ENCODE data around the gene EI24. TPM values are rescaled to one million over a fixed set of nuclear protein-coding genes. Genes with fewer than 3 reads are reported as not detected.

The EI24 gene
- total and polyA plus RNA-seq, 2 experiments from 2014 or later, result 132 to 174 TPM

- H4K20me1 ChIP-seq (replicated peaks; ENCODE audit: insufficient read depth), result peaks cover 2% of the 10 kb centered on the region; the same call in 1 of the 2 replicates
- H3K27me3 ChIP-seq (ENCODE audit: insufficient read depth), result no peaks in the 10 kb centered on the region
- DNase-seq (ENCODE audit: low spot score) (no peak), ATAC-seq (no peak)
- H3K79me2 ChIP-seq (replicated peaks; ENCODE audit: insufficient read depth), result no peaks in the 10 kb centered on the region
- no peak overlapping the region for H3K4me3 ChIP-seq
- Mint-ChIP-seq H3K4me3 (no peak overlapping the region), H3K36me3 (ENCODE audit: low read depth) (peaks cover 39% of the 10 kb centered on the region), H3K4me1 (no peaks in the 10 kb centered on the region), H3K27me3 (ENCODE audit: insufficient read depth, low read depth, poor library complexity) (peaks cover 3% of the 10 kb centered on the region), H3K27ac (no peak overlapping the region), H3K9me3 (no peaks in the 10 kb centered on the region)
- H2AFZ ChIP-seq, result no peak overlapping the region
- no peaks in the 10 kb centered on the region for H3F3A ChIP-seq (replicated peaks; ENCODE audit: low read depth)
- H3K27ac ChIP-seq (ENCODE audit: low read depth), result no peak overlapping the region
- H3K4me2 ChIP-seq, result no peak overlapping the region
- no peaks in the 10 kb centered on the region for H3K9me2 ChIP-seq (ENCODE audit: insufficient read depth)
- H3K36me3 ChIP-seq (ENCODE audit: insufficient read depth), result peaks cover 30% of the 10 kb centered on the region
- no peaks in the 10 kb centered on the region for H3K4me1 ChIP-seq (ENCODE audit: insufficient read depth)
- no peak for TF ChIP-seq JUNB (IDR thresholded peaks at IDR 0.05; ENCODE audit: unreplicated experiment)
- no peak for TF ChIP-seq CREB1 (CRISPR knock-in tag; IDR thresholded peaks at IDR 0.05; ENCODE audit: low read depth)
- TF ChIP-seq, protein P1, sequence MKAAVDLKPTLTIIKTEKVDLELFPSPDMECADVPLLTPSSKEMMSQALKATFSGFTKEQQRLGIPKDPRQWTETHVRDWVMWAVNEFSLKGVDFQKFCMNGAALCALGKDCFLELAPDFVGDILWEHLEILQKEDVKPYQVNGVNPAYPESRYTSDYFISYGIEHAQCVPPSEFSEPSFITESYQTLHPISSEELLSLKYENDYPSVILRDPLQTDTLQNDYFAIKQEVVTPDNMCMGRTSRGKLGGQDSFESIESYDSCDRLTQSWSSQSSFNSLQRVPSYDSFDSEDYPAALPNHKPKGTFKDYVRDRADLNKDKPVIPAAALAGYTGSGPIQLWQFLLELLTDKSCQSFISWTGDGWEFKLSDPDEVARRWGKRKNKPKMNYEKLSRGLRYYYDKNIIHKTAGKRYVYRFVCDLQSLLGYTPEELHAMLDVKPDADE (IDR thresholded peaks at IDR 0.05), result no peak
- TF ChIP-seq ZNF114 (CRISPR knock-in tag; IDR thresholded peaks at IDR 0.05), result no peak
- TF ChIP-seq EZH2phosphoT487 (IDR thresholded peaks at IDR 0.05; ENCODE audit: unreplicated experiment), result no peak
- no peak for TF ChIP-seq ZNF331 (CRISPR knock-in tag; IDR thresholded peaks at IDR 0.05; ENCODE audit: low read depth)
- TF ChIP-seq, protein P2, sequence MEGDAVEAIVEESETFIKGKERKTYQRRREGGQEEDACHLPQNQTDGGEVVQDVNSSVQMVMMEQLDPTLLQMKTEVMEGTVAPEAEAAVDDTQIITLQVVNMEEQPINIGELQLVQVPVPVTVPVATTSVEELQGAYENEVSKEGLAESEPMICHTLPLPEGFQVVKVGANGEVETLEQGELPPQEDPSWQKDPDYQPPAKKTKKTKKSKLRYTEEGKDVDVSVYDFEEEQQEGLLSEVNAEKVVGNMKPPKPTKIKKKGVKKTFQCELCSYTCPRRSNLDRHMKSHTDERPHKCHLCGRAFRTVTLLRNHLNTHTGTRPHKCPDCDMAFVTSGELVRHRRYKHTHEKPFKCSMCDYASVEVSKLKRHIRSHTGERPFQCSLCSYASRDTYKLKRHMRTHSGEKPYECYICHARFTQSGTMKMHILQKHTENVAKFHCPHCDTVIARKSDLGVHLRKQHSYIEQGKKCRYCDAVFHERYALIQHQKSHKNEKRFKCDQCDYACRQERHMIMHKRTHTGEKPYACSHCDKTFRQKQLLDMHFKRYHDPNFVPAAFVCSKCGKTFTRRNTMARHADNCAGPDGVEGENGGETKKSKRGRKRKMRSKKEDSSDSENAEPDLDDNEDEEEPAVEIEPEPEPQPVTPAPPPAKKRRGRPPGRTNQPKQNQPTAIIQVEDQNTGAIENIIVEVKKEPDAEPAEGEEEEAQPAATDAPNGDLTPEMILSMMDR (conservative IDR thresholded peaks at IDR 0.05; ENCODE audit: low read depth in 2 of 2), result no peak
- no peak for TF ChIP-seq STAT1 (IDR thresholded peaks at IDR 0.05; ENCODE audit: unreplicated experiment)
These were observed 16.2 kb downstream of the EI24 start for GRCh38 chr11:125585487-125585886.

GRCh38 chr11:125586623-125587022 is 17.3 kb downstream of the EI24 start:
- Histone ChIP-seq H3K27ac (ENCODE audit: low read depth) (no peak overlapping the region), H2AFZ (no peak overlapping the region), H3K4me3 (no peak overlapping the region), H3F3A (replicated peaks; ENCODE audit: low read depth) (0 out of 2 replicates have a peak, but pooled peaks cover 2% of the 10 kb centered on the region), H3K79me2 (replicated peaks; ENCODE audit: insufficient read depth) (no peaks in the 10 kb centered on the region), H3K9me2 (ENCODE audit: insufficient read depth) (no peaks in the 10 kb centered on the region), H3K27me3 (ENCODE audit: insufficient read depth) (no peaks in the 10 kb centered on the region), H4K20me1 (replicated peaks; ENCODE audit: insufficient read depth) (no peaks in the 10 kb centered on the region; the same call in 1 of the 2 replicates), H3K4me1 (ENCODE audit: insufficient read depth) (0 out of 2 replicates have a peak, but pooled peaks cover 4% of the 10 kb centered on the region), H3K36me3 (ENCODE audit: insufficient read depth) (peaks cover 22% of the 10 kb centered on the region), H3K4me2 (no peak overlapping the region)
- Mint-ChIP-seq H3K9me3 (no peaks in the 10 kb centered on the region), H3K4me1 (peaks cover 3% of the 10 kb centered on the region; the same call in 1 of the 3 replicates), H3K27me3 (ENCODE audit: insufficient read depth, low read depth, poor library complexity) (no peaks in the 10 kb centered on the region), H3K4me3 (no peak overlapping the region), H3K36me3 (ENCODE audit: low read depth) (peaks cover 34% of the 10 kb centered on the region), H3K27ac (no peak overlapping the region)
- ATAC-seq (no peak), DNase-seq (ENCODE audit: low spot score) (no peak)
- no peak for TF ChIP-seq EZH2phosphoT487 (IDR thresholded peaks at IDR 0.05; ENCODE audit: unreplicated experiment)
- TF ChIP-seq, protein P1 (IDR thresholded peaks at IDR 0.05), result no peak
- TF ChIP-seq, protein P2 (conservative IDR thresholded peaks at IDR 0.05; ENCODE audit: low read depth in 2 of 2), result no peak
- no peak for TF ChIP-seq JUNB (IDR thresholded peaks at IDR 0.05; ENCODE audit: unreplicated experiment)
- TF ChIP-seq ZNF114 (CRISPR knock-in tag; IDR thresholded peaks at IDR 0.05), result no peak
- TF ChIP-seq POLR2AphosphoS5 (IDR thresholded peaks at IDR 0.05; ENCODE audit: low read depth), result no peak
- TF ChIP-seq STAT1 (IDR thresholded peaks at IDR 0.05; ENCODE audit: unreplicated experiment), result no peak
- TF ChIP-seq NANOG (IDR thresholded peaks at IDR 0.05; ENCODE audit: borderline replicate concordance), result no peak
